Heart left ventricle (tissue), 16 donors: Measurements from ENCODE around the gene IL25. TPM values are rescaled to one million over a fixed set of nuclear protein-coding genes. Genes with fewer than 3 reads are reported as not detected.

Experiments used
- ATAC-seq, 4 donors: fragments of 200-7000 bp; cut with Tn5 transposase; one replicate each; pipeline ENCODE4 v1.9.1; 2020 to 2022; ENCODE audit warnings: moderate library complexity in 4 of 4, mild to moderate bottlenecking in 3 of 4, moderate number of reproducible peaks in 1 of 4
- DNase-seq, 5 donors: peaks; one replicate each; pipeline ENCODE4 v3.0.0-alpha.2; 2020
- H3K27ac ChIP-seq, 12 donors: fragments of 200-600 bp; sonication (generic) in 4 of 12; one replicate each; pipeline versions ENCODE4 v1.5.0 to v1.8.0; 2016 to 2022; ENCODE audit warnings: mild to moderate bottlenecking in 2 of 12
- H3K27me3 ChIP-seq, 9 donors: fragments of 200-600 bp; sonication (generic) in 2 of 9; one replicate each; pipeline versions ENCODE4 v1.5.1 to v1.8.0; 2016 to 2022; ENCODE audit warnings: mild to moderate bottlenecking in 3 of 9
- H3K36me3 ChIP-seq, 9 donors: fragments of 200-600 bp; sonication (generic) in 2 of 9; one replicate each; pipeline versions ENCODE4 v1.5.0 to v1.8.0; 2018 to 2022; ENCODE audit warnings: mild to moderate bottlenecking in 2 of 9
- H3K4me1 ChIP-seq, 12 donors: fragments of 200-600 bp; sonication (generic) in 4 of 12; one replicate each; pipeline versions ENCODE4 v1.5.0 to v1.8.0; 2016 to 2022; ENCODE audit warnings: mild to moderate bottlenecking in 3 of 12
- H3K4me3 ChIP-seq, 12 donors: fragments of 200-600 bp; sonication (generic) in 4 of 12; one replicate each; pipeline versions ENCODE4 v1.5.0 to v1.8.0; 2017 to 2022; ENCODE audit warnings: mild to moderate bottlenecking in 9 of 12, moderate library complexity in 4 of 12
- H3K9me3 ChIP-seq, 12 donors: fragments of 200-600 bp; sonication (generic) in 4 of 12; one replicate each; pipeline versions ENCODE4 v1.5.0 to v1.8.0; 2016 to 2022; ENCODE audit warnings: mild to moderate bottlenecking in 1 of 12
- POLR2A ChIP-seq, 2 donors: fragments of 450-650 bp; IDR thresholded peaks; one replicate each; pipeline ENCODE4 v1.6.1; 2017; ENCODE audit warnings: antibody characterized with exemption in 2 of 2, mild to moderate bottlenecking in 2 of 2, moderate library complexity in 2 of 2
- WGBS, 4 donors: extraction: QIAGEN DNeasy Blood & Tissue Kit in 2 of 4; methylation state at CpG; one replicate each; pipeline versions ENCODE4 v1.1.5 to v1.1.7; 2013 to 2018; 5-methylcytosine and 5-hydroxymethylcytosine counted together
- intact Hi-C, 10 donors: fragments of 100-400 bp; cut with DNase I; formaldehyde crosslinking; loops; one replicate each; pipeline versions ENCODE4 v1.11.1 to v1.14.2; 2022
- polyA plus RNA-seq, 2 donors: library from polyadenylated mRNA; stranded (reverse); fragments of 200-250 nt; gene quantifications; one replicate each; pipeline ENCODE4 v1.2.3, GENCODE V29; 2013
- total RNA-seq, 9 donors: library from RNA; depleted of rRNA in 2 of 9; stranded (reverse); fragments of >200 nt in 2 of 9; fragmentation: NEBNext Ultra II Directional in 3 of 9; extraction: Animal tissue kit (Norgen Biotek cat#: 25700) in 3 of 9; gene quantifications; one replicate each; pipeline versions ENCODE4 v1.1.0 to v1.2.4, GENCODE V29; 2016 to 2023
- TF ChIP-seq, protein P1 (sequence below), 12 donors: fragments of 200-600 bp; sonication (generic) in 4 of 12; IDR thresholded peaks; one replicate each; pipeline versions ENCODE4 v1.5.0 to v1.8.0; 2018 to 2022; ENCODE audit warnings: antibody characterized with exemption in 12 of 12, mild to moderate bottlenecking in 5 of 12
- donor health status: ischemic (EF 13 %, LVEDD 7.1; RV severe dilation, severe dysfunction).
- donor health status: healthy with polysubstance abuse.
- donor health status: DM: no; HTN: yes; CAD: no.
- donor health status: DM: no; HTN: no; CAD: no.
- donor health status: ischemic (EF 25% LVEDD 6.9; RV normal size, moderate dysfunction).
- donor health status: ischemic (EF 25% LVEDD 5.7; RV mildly dilated, moderate dysfunction).
- donor health status: healthy.
- donor health status: DM: yes; HTN: yes; CAD: no.
- donor health status: ischemic (EF 35%, LVEDD 5.7; RV mildly dilated, moderate dysfunction).
- donor health status: nonischemic (EF 11% LVEDD 7.7; RV severe dilation, severe dysfunction).
- donor health status: DM: yes; HTN: yes; CAD: no.
- donor health status: PGD.
- donor health status: ischemic (EF 29% LVEDD 5.4; RV normal size, mild dysfunction).
- donor health status: nonischemic (EF 23%, LVEDD 6.1; RV moderate dilation, normal function).

IL25 gene
- total and polyA plus RNA-seq, 11 donors = 0.29 TPM; not detected in 10

DNA sequence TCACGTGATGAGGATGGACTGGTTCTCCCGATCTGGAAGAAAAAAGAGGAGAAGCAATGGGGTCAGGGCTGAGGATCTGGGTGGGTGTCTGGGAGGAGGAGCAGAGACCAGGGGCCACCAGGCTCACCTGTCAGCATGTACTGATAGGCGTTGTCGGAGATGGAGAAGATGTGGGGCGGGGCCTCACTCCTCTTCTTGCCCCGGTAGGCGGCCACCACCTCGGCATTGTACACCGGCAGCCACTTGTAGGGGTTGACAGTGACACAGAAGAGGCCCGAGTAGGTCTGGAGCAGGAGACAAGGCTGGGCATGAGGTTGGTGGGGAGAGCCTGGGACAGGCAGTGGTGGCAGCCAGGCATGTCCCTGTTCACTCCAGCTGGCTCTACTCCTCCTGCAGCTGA is 32.5 kb downstream of the IL25 start:
- Histone ChIP-seq H3K27me3 (peaks cover 0 to 10% (median 0%) of the 10 kb centered on the region in 9 donors), H3K36me3 (peaks cover 0 to 63% (median 0%) of the 10 kb centered on the region in 9 donors), H3K9me3 (no peaks in the 10 kb centered on the region), H3K4me3 (peak overlapping the region in 3 of 12 donors; percentile 38 to 45 (median 41)), H3K4me1 (peaks cover 0 to 44% (median 3%) of the 10 kb centered on the region in 12 donors), H3K27ac (peak overlapping the region in 8 of 12 donors; percentile 13 to 91 (median 75))
- intact Hi-C loops = loop anchor here in 2 of 10 donors (5.0 kb wide), 2 partner anchors 37 to 42 kb away; no protein-coding TSS in a partner anchor
- DNase-seq (peak in 2 of 5 donors; percentile 50 to 63), ATAC-seq (peak in 1 of 4 donors; percentile 2)
- TF ChIP-seq, protein P1, sequence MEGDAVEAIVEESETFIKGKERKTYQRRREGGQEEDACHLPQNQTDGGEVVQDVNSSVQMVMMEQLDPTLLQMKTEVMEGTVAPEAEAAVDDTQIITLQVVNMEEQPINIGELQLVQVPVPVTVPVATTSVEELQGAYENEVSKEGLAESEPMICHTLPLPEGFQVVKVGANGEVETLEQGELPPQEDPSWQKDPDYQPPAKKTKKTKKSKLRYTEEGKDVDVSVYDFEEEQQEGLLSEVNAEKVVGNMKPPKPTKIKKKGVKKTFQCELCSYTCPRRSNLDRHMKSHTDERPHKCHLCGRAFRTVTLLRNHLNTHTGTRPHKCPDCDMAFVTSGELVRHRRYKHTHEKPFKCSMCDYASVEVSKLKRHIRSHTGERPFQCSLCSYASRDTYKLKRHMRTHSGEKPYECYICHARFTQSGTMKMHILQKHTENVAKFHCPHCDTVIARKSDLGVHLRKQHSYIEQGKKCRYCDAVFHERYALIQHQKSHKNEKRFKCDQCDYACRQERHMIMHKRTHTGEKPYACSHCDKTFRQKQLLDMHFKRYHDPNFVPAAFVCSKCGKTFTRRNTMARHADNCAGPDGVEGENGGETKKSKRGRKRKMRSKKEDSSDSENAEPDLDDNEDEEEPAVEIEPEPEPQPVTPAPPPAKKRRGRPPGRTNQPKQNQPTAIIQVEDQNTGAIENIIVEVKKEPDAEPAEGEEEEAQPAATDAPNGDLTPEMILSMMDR (IDR thresholded peaks at IDR 0.05) = no peak
- TF ChIP-seq POLR2A (IDR thresholded peaks at IDR 0.05) = no peak
- WGBS, 4 donors = 38 to 64% (median 47%) methylated on average over 10 of the region's 10 CpGs

DNA sequence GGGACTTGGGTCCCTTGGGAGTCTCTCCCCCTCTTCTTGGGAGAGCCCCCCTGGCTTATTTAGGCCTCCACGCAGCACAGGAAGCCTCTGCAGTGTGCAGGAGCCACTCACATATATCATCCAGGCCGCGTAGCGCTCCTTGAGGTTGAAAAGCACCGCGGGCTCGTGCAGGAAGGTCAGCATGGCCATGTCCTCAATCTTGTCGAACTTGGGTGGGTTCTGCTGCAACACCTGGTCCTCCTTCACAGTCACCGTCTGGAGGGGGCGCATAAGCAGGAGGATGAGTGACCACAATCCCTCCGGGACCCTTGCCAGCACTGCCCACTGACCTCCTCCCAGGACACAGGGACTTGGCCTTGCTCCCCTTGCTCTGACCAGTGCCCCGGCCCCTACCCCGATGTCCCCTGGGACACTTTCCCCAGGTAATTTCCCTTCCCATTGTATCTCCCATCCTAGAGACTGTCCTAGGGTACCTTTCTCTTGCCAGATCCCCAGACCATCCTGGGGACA is 33.0 kb downstream of the IL25 start:
- Histone ChIP-seq H3K36me3 (peaks cover 0 to 60% (median 0%) of the 10 kb centered on the region in 9 donors), H3K4me1 (peaks cover 0 to 44% (median 3%) of the 10 kb centered on the region in 12 donors), H3K27ac (peak overlapping the region in 9 of 12 donors; percentile 0 to 91 (median 68)), H3K4me3 (peak overlapping the region in 3 of 12 donors; percentile 38 to 45 (median 41)), H3K9me3 (no peaks in the 10 kb centered on the region), H3K27me3 (peaks cover 0 to 10% (median 0%) of the 10 kb centered on the region in 9 donors)
- no peak for ATAC-seq
- DNase-seq = peak in 2 of 5 donors; percentile 31 to 60
- WGBS, 4 donors = 49 to 62% (median 57%) methylated on average over 10 to 13 of the region's 13 CpGs
- TF ChIP-seq, protein P1 (IDR thresholded peaks at IDR 0.05) = no peak
- no peak for TF ChIP-seq POLR2A (IDR thresholded peaks at IDR 0.05)
- intact Hi-C loops = loop anchor here in 2 of 10 donors (5.0 kb wide), 2 partner anchors 37 to 42 kb away; no protein-coding TSS in a partner anchor

DNA sequence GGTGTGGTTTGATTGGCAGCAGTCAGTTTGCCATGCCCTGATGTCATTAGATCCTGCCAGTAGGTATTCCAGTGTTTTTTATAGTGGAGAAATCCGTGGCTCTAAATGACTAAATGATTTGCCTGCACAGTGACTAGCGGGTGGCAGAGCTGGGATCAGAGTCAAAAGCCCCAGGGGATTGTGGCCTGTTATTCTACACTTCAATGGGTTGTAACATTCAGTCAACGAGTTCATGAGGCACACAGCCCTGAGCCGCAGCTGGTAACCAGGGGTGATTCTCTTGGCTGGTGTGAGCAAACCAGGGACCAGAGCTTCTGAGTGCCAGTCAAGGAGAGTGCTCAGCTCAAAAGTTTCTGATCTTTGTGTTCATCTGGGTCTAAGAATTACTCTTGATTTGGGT is 33.6 kb downstream of the IL25 start:
- Histone ChIP-seq H3K9me3 (no peaks in the 10 kb centered on the region), H3K4me3 (peak overlapping the region in 3 of 12 donors; percentile 38 to 45 (median 41)), H3K4me1 (peaks cover 0 to 44% (median 3%) of the 10 kb centered on the region in 12 donors), H3K27me3 (peaks cover 0 to 10% (median 0%) of the 10 kb centered on the region in 9 donors), H3K27ac (peak overlapping the region in 10 of 12 donors; percentile 2 to 91 (median 75)), H3K36me3 (peaks cover 0 to 54% (median 0%) of the 10 kb centered on the region in 9 donors)
- TF ChIP-seq, protein P1 (IDR thresholded peaks at IDR 0.05) = no peak
- no peak for TF ChIP-seq POLR2A (IDR thresholded peaks at IDR 0.05)
- peak in 2 of 5 donors; percentile 28 to 29 for DNase-seq
- WGBS, 4 donors = 31 to 39% (median 36%) methylated on average over 4 of the region's 4 CpGs
- intact Hi-C loops = loop anchor here in 2 of 10 donors (5.0 kb wide), 2 partner anchors 36 to 41 kb away; no protein-coding TSS in a partner anchor
- no peak for ATAC-seq

DNA sequence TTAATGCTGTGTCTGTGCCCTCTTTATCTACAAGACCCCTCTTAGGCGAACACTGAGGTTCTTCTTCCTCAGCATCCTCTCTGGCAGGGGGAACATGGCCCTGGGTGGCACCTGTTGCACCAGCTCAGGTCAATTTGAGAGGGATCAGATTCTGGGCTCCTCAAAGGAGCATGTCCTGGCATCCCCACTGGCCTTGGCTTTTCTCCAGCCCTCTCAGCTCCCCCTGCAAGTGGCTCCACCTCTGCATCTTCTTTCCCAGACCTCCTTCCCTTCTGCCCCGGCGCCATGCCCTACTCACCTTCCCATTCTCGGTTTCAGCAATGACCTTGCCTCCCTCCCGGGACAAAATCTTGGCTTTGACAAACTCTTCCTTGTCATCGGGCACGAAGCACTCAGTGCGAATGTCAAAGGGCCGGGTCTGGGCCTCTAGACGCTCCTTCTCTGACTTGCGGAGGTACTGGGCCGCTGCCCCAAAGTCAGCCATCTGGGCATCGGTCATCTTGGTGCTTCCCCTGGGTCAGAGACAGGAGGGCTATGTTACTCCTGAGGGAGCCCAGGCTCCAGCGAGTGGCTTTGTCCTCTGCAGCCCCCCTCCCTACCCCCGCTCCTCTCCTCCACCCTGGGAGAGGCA is 34.2 kb downstream of the IL25 start:
- DNase-seq (peak in 2 of 5 donors; percentile 43 to 64), ATAC-seq (no peak)
- Histone ChIP-seq H3K27ac (peak overlapping the region in 10 of 12 donors; percentile 37 to 91 (median 75)), H3K9me3 (no peaks in the 10 kb centered on the region), H3K4me1 (peaks cover 0 to 41% (median 3%) of the 10 kb centered on the region in 12 donors), H3K4me3 (peak overlapping the region in 4 of 12 donors; percentile 14 to 45 (median 40)), H3K27me3 (peaks cover 0 to 10% (median 0%) of the 10 kb centered on the region in 9 donors), H3K36me3 (peaks cover 0 to 48% (median 0%) of the 10 kb centered on the region in 9 donors)
- intact Hi-C loops = loop anchor here in 2 of 10 donors (5.0 kb wide), 2 partner anchors 35 to 40 kb away; no protein-coding TSS in a partner anchor
- WGBS, 4 donors = 45 to 84% (median 55%) methylated on average over 12 to 15 of the region's 15 CpGs
- TF ChIP-seq POLR2A (IDR thresholded peaks at IDR 0.05) = no peak
- TF ChIP-seq, protein P1 (IDR thresholded peaks at IDR 0.05) = no peak
